ENCODE data around the gene PLEKHH1.

The PLEKHH1 gene

DNA sequence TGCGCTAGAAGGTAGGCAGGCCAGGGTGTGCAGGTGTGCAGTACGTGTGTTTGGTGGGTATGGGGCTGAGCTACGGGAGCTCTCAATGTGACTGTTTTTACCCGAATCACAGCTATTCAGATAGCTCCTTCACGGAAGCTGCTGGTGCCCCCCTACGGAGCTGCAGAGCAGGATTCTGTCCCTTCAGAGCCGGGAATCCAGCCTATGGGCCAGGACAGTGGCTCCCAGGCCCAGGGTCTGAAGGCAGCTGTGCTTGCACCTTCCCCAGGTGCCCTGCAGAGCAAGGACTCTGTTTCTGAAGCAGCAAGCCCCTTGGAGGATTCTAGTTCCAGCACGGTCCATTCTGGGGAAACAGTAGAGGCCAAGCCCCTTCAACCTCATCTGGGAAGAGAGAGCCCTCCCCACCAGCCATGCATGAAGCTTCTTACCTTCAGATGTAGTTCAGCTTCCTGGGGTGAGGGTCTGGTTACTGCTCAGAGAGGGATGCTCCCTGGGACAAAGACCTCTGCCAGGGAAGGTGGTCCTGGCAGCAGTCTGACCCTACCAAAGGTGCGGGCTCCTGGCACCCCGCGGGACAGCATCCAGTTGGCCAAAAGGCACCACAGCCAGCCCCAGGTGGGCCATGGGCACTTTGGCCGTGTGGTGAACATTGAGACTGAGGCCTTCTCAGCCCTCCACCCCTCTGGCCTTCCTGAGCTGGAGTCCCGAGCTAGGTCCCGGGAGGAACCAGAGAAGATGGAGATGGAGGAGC, 29.1 kb downstream of the PLEKHH1 start:
- in situ Hi-C loops (cut with HindIII; ENCODE audit: low sequenced_read_pairs): no loop called here

DNA sequence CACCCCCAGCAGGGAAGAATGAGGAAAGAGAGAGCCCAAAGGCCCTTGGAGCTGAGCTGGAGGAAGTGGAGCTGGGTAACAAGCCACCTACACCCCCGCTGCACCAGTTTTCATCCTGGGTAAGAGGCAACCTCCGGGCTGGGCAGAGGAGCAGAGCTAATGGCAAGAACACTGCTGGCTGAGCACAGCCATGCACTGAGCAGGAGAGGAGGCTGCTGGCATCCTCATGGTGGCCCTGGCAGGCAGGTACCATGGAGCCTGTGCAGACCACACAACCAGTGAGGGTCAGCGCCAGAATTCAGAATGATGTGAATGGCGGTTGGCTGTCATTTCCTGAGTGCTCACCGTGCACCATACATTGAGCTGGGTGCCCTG, 29.7 kb downstream of the PLEKHH1 start:
- in situ Hi-C loops (cut with HindIII; ENCODE audit: low sequenced_read_pairs): no loop called here

DNA sequence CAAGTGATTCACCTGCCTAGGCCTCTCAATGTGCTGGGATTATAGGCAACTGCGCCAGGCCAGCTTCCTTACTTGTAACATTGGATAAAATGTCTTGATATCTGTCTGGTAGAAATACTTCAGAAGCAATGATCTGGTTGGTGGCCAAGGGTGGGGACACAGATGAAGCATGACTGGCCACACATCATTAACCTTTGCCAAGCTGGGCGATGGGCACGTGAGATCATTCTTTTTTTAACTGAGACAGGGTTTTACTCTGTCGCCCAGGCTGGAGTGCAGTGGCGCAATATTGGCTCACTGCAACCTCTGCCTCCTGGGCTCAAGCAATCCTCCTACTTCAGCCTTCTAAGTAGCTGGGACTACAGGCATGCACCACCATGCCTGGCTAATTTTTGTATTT, 31.1 kb downstream of the PLEKHH1 start:
- in situ Hi-C loops (cut with HindIII; ENCODE audit: low sequenced_read_pairs): no loop called here

DNA sequence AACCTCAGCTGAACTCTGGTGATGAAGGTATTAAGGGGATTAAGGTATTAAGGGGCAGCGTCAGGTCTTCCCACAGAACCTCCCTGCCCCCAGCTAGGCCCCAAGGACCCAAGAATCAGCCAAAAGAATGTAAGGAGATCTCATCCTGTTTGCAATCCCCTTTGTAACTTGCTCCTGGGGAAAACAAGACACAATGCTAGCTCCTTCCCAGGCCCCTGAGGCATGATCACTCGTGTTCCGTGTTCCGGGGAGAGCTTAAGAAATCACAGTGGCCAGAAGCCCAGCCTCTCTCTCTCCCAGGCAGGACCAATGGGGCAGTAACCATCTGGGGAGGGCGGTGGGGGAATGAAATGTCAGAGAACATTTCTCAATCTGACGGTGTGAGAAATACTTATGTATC, 33.8 kb downstream of the PLEKHH1 start:
- in situ Hi-C loops (cut with HindIII; ENCODE audit: low sequenced_read_pairs): no loop called here

DNA sequence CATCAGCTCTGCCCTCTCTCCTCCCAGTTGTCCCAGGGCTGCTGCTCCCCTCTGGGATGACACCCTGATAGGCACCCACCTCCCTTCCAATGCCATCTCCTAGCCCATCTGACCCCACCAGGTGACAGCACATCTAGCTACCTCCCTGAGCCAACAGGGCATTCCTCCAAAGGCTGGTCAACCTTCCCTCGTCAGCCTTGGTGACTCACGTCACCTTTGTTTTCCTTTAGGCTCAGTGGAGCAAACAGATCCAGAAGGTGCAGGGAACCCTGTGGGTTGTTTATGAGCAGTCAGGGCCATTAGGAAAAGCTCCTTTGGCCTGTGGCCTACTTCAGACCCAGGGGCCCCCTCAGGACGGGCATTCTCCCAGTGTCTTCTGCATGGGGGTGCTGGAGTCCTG, 34.6 kb downstream of the PLEKHH1 start:
- in situ Hi-C loops (cut with HindIII; ENCODE audit: low sequenced_read_pairs): no loop called here

DNA sequence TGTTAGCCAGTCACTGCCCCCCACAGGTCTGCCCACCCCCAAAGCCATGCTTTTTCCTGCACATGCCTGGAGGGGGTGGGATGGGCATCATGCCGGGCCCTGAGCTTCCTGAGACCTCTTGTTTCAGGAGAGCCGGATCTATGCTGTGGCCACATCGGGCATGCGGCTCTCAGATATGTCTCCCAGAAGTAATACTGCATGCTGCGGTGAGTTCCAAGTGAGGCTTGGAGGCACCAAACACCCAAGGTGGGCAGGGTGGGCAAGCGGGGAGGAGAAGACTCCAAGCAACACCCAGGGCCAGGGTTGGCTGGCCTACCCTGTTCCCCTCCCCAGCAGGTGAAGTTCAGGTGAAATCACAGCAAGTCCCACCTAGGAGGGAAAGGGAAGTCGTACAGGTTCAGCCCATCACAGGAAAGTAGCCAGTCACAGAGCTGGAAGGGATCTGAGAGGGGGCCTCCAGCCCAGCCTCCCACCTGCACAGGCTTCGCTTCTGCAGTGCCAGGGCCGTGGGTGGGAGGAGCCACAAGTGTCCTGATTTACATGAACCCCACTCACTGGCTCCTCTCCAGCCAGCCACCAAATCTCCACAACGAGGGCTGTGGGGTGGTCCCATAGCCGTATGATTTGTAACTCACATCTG, 36.0 kb downstream of the PLEKHH1 start:
- in situ Hi-C loops (cut with HindIII; ENCODE audit: low sequenced_read_pairs): no loop called here

DNA sequence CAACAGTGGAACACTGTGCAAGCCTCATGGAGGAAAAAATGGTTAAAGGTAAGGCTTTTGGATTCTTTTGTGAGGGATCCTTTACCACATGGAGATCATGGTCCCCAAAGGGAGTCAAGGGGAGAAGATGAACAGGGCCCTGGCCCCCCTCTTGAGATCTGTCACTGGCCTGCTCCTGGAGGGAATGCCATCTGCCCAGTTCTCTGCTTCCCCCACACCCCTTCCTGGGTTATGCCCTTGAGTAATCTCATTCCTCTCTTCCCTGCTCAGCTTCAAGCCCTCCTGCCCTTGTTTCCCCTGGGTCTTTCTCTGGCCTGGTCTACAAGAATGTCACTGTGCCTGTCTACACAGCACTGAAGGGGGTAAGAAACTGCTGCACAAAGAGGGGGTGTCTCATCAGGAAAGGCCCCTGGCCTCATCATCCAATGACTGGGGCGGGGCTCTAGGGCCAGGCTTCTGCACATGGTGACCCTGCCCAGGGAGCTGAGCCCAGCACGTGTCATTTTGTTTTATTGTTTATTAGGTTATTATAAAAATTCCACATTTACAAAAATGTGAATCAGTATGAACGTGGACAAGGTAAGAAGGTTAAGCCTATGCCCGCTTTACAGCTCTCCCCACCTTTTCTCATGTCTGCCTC, 36.7 kb downstream of the PLEKHH1 start:
- in situ Hi-C loops (cut with HindIII; ENCODE audit: low sequenced_read_pairs): no loop called here

DNA sequence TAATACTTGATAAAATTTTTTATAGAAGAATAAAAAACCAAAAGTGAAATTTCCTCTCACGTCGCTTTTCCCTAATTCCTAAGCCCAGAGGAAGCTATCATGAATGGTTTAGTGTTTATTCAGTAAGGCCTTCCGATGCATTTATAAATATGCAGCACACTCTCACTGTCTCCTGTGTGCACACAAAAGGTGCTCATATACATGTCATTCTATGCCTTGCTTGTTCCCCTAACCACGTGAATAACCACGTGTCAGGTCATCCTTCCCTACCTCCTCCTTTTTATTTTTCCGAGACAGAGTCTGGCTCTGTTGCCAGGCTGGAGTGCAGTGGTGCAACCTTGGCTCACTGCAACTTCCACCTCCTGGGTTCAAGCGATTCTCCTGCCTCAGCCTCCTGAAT, 37.4 kb downstream of the PLEKHH1 start:
- in situ Hi-C loops (cut with HindIII; ENCODE audit: low sequenced_read_pairs): no loop called here

DNA sequence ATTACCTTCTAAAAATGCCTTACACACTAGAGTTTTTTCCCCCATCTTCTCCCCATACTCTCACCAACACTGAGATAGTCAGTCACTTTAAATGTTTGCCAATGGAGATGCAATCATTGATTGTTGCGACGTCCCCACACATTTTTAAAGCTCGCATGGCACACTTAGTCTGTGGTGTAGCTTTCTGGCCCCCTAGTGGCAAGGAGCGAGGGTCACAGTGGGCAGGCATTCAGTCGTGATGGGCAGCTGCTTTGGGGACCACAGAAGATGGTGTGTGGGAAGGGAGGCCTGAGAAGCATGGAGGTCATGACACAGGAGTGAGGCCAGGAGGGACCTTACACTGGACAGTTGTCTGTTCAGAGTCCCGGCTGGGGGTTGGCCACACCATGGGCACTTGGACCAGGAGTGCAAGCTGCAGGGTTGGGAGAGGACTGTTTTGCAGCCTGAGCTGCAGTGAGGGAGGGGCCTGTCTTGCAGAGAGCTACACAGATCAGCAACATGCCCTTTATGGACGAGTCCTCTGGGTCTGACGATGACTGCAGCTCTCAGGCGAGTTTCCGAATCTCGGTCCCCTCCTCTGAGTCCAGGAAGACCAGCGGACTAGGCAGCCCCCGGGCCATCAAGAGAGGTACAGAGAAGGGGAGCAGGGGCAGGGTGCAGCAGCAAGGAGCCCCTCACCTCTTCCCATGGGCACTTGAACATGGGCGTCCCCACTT, 38.3 kb downstream of the PLEKHH1 start:
- in situ Hi-C loops (cut with HindIII; ENCODE audit: low sequenced_read_pairs): no loop called here

DNA sequence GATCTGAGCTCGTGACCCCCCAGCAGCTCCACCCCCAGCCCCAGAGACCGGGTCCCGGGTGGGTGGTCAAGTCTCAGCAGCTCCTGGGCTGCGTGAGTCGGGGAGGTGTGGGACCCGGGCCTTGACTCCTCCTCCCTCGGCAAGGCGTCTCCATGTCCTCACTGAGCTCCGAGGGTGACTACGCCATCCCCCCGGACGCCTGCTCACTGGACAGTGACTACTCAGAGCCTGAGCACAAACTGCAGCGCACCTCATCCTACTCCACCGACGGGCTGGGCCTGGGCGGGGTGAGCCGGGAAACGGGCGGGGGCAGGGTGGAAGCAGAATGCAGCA, 38.9 kb downstream of the PLEKHH1 start:
- in situ Hi-C loops (cut with HindIII; ENCODE audit: low sequenced_read_pairs): no loop called here

DNA sequence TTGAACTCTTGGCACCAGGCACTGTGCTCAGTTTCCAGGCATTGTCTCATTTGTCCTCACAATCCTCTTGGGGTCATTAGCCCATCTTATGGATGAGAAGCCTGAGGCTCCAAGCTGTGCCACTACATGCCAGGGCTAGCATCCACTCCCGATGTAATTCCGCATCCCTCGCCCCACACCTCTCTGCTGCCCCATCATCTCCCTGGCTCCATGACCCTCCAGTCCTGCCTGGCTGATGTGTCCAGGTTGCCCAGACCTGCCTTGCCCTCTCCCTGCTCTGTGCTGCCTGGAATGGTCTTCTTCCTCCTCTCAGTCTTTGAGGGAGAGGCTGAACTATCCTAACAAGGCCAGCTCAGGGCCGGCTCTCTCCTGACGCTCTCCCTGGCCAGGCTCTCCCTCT, 39.5 kb downstream of the PLEKHH1 start:
- in situ Hi-C loops (cut with HindIII; ENCODE audit: low sequenced_read_pairs): no loop called here

DNA sequence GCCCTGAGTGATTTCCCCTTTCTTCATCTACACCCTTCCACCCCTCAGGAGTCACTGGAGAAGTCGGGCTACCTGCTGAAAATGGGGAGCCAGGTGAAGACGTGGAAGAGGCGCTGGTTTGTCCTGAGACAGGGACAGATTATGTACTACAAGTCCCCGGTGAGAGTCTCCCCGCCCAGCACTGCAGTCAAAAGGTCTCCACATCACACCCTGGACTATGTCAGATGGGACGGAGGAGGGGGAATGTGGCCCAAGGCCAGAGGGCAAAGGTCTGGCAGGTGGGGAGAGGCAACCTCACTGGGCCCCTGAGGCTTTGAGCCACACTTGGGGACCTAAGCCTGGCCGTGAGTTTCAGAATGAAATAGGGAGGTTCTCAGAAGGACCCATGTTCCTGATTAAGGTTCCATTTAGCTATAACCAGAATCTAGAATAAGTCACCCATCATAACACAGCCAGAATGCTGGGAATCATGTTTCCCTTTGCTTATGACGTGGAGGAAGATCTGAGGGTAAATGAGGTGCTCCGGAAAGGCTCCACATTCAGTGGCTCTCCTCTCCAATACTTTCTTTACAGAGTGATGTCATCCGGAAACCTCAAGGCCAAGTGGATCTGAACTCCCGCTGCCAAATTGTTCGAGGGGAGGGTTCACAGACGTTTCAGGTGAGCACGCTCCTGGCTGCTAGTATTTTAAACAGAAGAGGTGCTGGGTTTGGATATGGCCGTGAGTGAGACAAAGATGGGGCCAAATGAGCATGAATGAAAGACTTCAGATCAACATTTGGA, 40.3 kb downstream of the PLEKHH1 start:
- in situ Hi-C loops (cut with HindIII; ENCODE audit: low sequenced_read_pairs): no loop called here

DNA sequence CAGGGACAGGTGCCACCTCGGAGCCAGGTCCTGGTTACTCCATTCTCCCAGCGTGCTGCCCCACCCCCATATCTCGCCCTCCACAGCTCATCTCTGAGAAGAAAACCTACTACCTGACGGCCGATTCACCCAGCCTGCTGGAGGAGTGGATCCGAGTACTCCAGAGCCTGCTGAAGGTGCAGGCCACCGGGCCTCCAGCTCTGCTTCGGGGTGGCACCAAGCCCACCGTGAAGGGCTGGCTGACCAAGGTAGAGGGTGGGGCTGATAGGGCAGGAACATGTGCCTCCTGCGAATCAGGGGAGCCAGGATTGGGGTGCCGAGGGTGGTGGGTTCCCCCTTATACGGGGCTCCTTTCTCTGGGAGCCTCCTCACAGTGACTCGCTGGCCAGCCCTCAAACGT, 41.1 kb downstream of the PLEKHH1 start:
- in situ Hi-C loops (cut with HindIII; ENCODE audit: low sequenced_read_pairs): no loop called here

DNA sequence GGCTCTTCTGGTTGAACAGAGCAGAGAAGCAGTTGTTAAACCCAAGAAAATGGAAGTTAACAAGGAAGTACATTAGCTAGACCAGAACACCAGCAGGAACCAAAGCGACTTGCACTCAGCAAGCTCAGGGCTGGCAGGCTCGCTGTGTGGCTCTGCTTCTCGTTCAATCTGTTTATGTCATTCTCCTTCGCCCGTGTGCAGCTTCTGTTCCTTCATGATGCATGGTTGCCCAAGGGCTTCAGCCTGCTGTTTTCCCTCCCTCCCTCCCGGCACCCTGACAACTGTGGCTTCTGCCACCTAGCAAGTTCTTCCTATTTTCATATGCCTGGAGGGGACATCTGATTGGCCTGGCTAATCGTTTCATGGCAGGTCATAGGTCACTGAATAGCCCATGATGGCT, 41.7 kb downstream of the PLEKHH1 start:
- in situ Hi-C loops (cut with HindIII; ENCODE audit: low sequenced_read_pairs): no loop called here

DNA sequence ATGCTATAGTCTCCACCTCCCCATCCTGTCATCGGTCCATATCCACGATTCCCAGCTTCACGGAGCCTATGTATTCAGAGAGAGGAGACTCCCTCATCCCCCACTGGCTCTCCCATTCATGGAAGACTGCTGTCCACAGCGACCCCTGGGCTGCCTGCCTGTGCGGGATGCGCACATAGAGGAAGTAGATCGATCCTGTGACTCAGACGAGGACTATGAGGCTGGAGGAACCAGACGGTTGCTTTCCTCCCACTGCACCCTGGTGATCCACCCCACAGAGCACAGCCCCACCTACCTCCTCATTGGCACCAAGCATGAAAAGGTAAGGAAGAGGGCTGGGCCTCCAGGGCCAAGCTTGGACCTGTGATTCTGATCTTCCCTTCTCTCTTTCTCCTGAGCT, 42.6 kb downstream of the PLEKHH1 start:
- in situ Hi-C loops (cut with HindIII; ENCODE audit: low sequenced_read_pairs): no loop called here

DNA sequence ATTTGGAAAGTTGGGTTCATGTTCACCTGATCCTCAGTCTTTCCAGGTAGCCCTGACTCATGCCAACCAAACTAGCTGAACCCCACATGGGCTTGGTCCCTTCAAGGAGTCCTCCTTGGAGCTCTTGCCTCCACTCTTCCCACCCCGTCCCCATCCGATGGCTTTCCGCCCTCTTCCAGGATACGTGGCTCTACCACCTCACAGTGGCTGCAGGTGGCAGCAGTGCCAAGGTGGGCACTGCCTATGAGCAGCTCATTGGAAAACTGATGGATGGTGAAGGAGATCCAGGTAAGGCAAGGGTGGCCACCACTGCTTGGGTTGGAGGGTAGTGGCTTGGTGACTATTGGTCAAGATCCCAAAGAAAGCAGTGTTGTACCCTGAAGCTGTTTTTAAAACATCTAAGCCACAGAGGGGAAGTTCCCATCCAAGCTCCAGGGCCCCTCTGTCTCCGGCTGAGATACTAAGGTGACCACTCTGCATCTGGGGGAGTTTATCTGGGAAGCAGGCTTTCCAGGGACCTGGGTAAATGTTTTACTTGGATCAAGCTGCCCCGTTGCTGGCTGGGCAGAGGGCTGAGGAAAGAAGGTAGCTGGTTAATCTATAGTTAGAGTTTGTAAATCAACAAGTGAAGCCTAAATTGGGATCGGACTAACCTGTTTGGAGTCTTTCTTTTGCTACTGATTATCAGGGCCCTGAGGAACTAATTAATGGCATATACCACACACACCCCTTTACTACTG, 43.3 kb downstream of the PLEKHH1 start:
- in situ Hi-C loops (cut with HindIII; ENCODE audit: low sequenced_read_pairs): no loop called here

DNA sequence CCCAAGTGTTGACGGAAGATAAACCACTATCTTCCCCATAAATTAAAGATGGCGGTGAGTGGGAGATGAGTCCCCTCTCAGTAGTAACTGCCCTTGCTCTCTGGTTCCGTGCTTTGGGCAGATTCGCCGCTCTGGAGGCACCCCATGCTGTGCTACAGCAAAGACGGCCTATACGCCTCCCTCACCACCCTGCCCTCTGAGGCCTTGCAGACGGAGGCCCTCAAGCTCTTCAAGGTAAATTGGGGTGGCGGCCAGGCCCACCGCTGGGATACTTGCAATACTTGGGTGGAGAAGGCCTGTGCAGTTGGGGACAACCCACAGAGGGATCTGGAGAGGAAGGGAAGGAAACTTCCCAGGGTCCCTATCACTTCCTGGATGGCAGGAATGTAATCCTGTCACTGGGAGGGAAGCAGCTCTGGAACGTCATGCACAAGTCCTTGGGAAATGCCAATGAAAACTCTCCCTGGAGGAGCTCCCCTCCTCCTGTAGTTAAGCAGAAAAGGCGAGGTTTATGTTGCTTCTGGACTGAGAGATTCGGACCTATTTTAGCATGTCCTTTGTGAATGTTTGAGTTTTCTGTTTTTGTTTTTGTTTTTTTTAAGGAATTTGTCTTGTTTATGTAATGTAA, 44.2 kb downstream of the PLEKHH1 start:
- in situ Hi-C loops (cut with HindIII; ENCODE audit: low sequenced_read_pairs): no loop called here

DNA sequence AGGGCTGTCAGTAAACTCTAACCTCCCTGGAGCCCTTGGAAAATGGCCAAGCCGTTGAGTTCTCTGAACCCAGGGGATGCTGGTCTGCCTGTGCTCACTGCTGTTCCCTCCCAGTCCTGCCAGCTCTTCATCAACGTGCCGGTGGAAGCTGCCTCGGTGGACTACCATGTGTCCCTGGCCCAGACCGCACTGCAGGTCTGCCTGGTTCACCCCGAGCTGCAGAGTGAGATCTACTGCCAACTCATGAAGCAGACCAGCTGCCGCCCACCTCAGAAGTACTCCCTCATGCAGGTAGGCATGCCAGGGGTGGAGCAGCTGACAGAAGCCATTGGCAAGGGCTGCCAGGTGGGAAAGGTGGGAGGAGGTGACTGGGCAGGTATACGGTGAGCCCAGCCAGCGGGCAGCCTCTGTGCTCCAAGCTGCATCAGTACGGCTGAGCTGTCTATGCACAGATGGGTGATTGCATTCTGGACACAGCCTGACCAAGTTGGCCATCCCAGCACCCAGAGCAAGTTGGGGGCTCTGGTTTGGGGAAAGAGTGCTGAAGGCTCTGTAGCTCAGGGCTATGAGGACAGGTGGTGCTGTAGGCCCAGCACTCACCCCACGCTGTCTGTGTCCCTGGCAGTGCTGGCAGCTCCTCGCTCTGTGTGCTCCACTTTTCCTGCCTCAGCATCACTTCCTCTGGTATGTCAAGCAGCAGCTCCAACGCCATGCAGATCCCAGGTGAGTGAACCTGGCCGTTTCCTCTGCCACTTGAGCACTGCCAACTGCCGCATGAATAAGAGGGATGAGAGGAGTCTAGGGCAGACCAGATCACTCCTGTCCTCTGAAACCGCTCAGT, 45.0 kb downstream of the PLEKHH1 start:
- in situ Hi-C loops (cut with HindIII; ENCODE audit: low sequenced_read_pairs): no loop called here

DNA sequence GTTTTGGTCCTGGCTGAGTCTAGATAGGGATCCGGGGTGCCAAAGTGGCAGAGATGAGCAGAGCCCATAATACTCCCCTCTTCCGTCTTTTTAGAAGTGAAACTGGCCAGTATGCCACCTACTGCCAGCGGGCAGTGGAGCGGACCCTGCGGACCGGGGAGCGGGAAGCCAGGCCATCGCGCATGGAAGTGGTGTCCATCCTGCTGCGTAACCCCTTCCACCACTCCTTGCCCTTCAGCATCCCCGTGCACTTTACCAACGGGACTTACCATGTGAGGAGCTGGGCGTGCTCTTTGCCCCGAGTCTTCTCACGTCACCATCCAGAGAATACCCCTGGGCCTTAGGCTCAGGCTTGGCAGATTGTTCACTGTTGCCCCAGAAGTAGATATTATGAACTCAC, 46.0 kb downstream of the PLEKHH1 start:
- in situ Hi-C loops (cut with HindIII; ENCODE audit: low sequenced_read_pairs): no loop called here
